Transverse colon (tissue), 4 donors: Measurements from ENCODE around the gene NFAM1.
A peak's percentile ranks its signal among the peaks of the same experiment; 100 is the strongest.

Source experiments
- POLR2A ChIP-seq: fragments of 450-650 bp; IDR thresholded peaks from one replicate; pipeline ENCODE4 v1.6.1; 2016; ENCODE audit warnings: antibody characterized with exemption, mild to moderate bottlenecking, moderate library complexity
- POLR2AphosphoS5 ChIP-seq, 3 donors: sonication (generic); formaldehyde crosslinking; IDR thresholded peaks; one replicate each; pipeline ENCODE4 v1.6.1; 2016; ENCODE audit warnings: antibody characterized with exemption in 3 of 3
- TF ChIP-seq, protein P1 (sequence below), 5 experiments: fragments of 200-600 bp in 3 of 5; fragments of 450-650 bp in 2 of 5; sonication (generic) in 3 of 5; IDR thresholded peaks; 1 replicate in 2 of 5; 2 replicates in 3 of 5; pipeline ENCODE4 v1.5.1; 2016 to 2017; ENCODE audit warnings: antibody characterized with exemption in 5 of 5, inconsistent platforms in 3 of 5, mild to moderate bottlenecking in 2 of 5, moderate library complexity in 1 of 5

GRCh38 chr22:42444077-42444904 lies 12.1 kb upstream of the NFAM1 start:
- TF ChIP-seq, protein P1, sequence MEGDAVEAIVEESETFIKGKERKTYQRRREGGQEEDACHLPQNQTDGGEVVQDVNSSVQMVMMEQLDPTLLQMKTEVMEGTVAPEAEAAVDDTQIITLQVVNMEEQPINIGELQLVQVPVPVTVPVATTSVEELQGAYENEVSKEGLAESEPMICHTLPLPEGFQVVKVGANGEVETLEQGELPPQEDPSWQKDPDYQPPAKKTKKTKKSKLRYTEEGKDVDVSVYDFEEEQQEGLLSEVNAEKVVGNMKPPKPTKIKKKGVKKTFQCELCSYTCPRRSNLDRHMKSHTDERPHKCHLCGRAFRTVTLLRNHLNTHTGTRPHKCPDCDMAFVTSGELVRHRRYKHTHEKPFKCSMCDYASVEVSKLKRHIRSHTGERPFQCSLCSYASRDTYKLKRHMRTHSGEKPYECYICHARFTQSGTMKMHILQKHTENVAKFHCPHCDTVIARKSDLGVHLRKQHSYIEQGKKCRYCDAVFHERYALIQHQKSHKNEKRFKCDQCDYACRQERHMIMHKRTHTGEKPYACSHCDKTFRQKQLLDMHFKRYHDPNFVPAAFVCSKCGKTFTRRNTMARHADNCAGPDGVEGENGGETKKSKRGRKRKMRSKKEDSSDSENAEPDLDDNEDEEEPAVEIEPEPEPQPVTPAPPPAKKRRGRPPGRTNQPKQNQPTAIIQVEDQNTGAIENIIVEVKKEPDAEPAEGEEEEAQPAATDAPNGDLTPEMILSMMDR (IDR thresholded peaks at IDR 0.05): peak; percentile 51 to 57 (median 56)
- TF ChIP-seq POLR2AphosphoS5 (IDR thresholded peaks at IDR 0.05) (peak in 1 of 3 donors; percentile 25), POLR2A (no peak)
